ENCODE measurements around the gene OSBPL10. TPM values are rescaled to one million over a fixed set of nuclear protein-coding genes. Genes with fewer than 3 reads are reported as not detected.
"Not testable (repeated sequence)": the region's sequence is repeated elsewhere in the genome, so short reads cannot be mapped to it uniquely, and the experiment has no call there.

The OSBPL10 gene
- total RNA-seq, 2 donors from 2014 or later: 4.2 to 8.2 TPM

DNA sequence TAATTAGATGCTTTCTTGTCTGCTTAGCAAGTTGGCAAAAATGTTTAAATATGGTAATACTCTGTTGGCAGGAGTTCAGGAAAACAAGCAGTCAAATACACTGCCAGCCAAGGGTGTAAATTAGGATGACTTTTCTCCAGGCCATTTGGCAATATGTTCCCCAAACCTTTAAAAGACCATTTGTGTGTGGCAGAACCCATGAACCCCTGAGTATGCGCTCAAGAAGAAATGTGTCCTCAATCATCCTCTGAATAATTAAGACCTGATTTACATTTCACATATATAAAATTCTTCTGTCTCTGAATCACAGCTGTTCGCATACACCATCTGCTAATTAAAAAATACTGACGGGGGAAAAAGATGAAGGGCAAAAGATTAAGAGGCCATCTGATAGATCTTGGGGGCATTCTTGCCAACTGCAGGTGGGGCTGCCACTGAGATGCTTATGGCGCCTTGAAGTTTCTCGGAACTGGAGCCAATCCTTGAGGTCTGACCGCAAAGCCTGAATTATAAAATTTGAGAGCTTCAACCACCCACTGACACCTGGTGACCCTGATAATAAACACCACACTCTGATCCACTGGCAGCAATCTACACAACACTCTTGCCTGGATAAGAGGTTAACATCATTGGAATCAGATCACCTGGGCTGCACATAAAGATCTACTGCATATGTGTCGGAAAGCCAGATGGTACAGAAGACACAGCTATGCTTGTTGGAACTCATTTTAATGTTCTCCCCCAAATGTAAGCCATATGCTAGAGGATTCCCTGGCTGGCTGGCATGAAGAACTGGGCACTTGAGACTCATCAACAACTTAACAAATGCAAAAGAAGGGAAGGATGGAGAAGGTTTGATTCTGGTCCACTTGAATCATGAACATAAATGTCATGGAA, 190.6 kb downstream of the OSBPL10 start:
- Histone ChIP-seq H3K36me3 (no peaks in the 10 kb centered on the region), H3K4me3 (no peak overlapping the region), H3K4me1 (no peaks in the 10 kb centered on the region), H3K27ac (no peak overlapping the region), H3K27me3 (no peaks in the 10 kb centered on the region), H3K9me3 (no peaks in the 10 kb centered on the region)
- DNase-seq (ENCODE audit: low spot score): no peak
- TF ChIP-seq, protein P1, sequence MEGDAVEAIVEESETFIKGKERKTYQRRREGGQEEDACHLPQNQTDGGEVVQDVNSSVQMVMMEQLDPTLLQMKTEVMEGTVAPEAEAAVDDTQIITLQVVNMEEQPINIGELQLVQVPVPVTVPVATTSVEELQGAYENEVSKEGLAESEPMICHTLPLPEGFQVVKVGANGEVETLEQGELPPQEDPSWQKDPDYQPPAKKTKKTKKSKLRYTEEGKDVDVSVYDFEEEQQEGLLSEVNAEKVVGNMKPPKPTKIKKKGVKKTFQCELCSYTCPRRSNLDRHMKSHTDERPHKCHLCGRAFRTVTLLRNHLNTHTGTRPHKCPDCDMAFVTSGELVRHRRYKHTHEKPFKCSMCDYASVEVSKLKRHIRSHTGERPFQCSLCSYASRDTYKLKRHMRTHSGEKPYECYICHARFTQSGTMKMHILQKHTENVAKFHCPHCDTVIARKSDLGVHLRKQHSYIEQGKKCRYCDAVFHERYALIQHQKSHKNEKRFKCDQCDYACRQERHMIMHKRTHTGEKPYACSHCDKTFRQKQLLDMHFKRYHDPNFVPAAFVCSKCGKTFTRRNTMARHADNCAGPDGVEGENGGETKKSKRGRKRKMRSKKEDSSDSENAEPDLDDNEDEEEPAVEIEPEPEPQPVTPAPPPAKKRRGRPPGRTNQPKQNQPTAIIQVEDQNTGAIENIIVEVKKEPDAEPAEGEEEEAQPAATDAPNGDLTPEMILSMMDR (IDR thresholded peaks at IDR 0.05): no peak

DNA sequence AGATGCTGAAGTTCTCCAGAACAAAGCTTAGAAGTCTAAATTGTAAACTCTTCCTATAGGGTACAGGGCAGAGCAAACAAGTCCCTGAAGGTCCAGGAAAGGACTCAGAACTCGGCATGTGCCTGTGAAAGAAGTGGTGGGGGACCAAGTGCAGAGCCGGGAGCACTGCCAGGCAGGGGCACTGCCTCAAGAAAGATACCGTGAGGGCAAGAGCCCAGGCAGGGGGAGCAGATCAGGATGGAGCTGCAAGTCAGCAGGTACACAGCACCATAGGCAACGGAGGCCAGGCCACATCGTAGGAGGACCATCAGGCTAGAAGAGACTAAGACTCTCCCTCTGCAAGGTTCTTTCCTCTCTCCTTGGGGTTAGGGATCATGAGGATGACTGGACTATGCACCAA, 191.6 kb downstream of the OSBPL10 start:
- H3K9me3 ChIP-seq: no peaks in the 10 kb centered on the region
- no peaks in the 10 kb centered on the region for H3K27me3 ChIP-seq
- no peak for DNase-seq (ENCODE audit: low spot score)
- no peak overlapping the region for H3K27ac ChIP-seq
- H3K4me3 ChIP-seq: no peak overlapping the region
- H3K36me3 ChIP-seq: no peaks in the 10 kb centered on the region
- no peaks in the 10 kb centered on the region for H3K4me1 ChIP-seq
- TF ChIP-seq, protein P1 (IDR thresholded peaks at IDR 0.05): no peak

DNA sequence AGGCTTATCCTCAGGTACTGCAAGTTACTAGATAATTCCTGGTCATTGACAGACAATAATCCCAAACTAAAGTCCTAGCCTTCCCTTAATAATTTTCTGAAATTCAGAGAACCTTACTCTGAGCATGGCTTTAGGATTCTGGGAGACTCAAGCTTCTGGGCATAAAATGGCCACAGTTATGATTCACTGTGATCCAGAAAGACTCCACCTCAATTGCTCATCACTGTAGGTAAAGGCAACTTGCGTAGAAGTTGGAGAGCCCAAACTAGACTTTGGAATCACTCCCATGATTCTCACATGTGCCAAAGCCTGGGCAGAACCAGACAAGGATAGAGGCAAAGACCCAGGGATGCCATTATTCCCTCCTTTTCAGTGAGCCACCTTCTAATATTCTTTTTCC, 195.3 kb downstream of the OSBPL10 start:
- H3K4me1 ChIP-seq: no peaks in the 10 kb centered on the region
- H3K36me3 ChIP-seq: no peaks in the 10 kb centered on the region
- TF ChIP-seq, protein P1 (IDR thresholded peaks at IDR 0.05): no peak
- no peaks in the 10 kb centered on the region for H3K27me3 ChIP-seq
- DNase-seq (ENCODE audit: low spot score): no peak
- H3K27ac ChIP-seq: no peak overlapping the region
- H3K9me3 ChIP-seq: no peaks in the 10 kb centered on the region
- H3K4me3 ChIP-seq: no peak overlapping the region

DNA sequence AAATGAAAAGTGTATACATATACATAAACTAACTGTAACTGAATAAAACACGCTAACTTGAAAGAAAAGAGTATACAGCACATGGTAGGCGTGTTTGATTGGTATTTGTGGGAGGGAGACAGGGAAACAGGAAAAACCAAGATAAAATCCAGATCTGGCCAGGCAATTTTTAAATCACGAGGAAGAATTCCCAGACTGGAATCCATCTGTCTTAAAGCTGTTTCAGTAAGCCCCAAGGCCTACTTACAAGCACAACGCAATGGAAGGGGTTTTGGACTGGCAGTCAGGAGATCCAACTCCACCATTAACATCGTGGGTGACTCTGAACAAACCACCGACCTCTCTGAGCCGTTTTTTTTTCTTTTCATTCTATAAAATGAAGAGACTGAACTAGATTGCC, 195.8 kb downstream of the OSBPL10 start:
- DNase-seq (ENCODE audit: low spot score): no peak

DNA sequence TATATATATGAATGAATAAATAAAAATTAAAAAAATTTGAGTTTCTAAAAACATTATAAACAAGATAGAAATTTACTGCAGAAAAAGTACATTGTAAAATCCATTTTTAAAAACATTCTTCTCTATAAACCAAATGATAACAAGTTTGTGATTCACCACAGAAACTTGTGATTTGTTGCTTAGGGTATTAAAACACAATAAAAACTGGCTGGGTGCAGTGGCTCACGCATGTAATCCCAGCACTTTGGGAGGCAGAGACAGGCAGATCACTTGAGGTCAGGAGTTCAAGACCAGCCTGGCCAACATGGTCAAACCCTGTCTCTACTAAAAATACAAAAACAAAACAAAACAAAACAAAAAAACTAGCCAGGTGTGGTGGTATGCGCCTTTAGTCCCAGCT, 197.2 kb downstream of the OSBPL10 start:
- H3K9me3 ChIP-seq; H3K36me3 ChIP-seq; H3K4me1 ChIP-seq; H3K27ac ChIP-seq; H3K4me3 ChIP-seq; DNase-seq (ENCODE audit: low spot score); H3K27me3 ChIP-seq: not testable (repeated sequence)

More for the DNA sequence above, 195.8 kb downstream of the OSBPL10 start:
- Histone ChIP-seq H3K4me1 (no peaks in the 10 kb centered on the region), H3K4me3 (no peak overlapping the region), H3K27ac (no peak overlapping the region), H3K36me3 (no peaks in the 10 kb centered on the region), H3K27me3 (no peaks in the 10 kb centered on the region), H3K9me3 (no peaks in the 10 kb centered on the region)
- TF ChIP-seq, protein P1 (IDR thresholded peaks at IDR 0.05): no peak

DNA sequence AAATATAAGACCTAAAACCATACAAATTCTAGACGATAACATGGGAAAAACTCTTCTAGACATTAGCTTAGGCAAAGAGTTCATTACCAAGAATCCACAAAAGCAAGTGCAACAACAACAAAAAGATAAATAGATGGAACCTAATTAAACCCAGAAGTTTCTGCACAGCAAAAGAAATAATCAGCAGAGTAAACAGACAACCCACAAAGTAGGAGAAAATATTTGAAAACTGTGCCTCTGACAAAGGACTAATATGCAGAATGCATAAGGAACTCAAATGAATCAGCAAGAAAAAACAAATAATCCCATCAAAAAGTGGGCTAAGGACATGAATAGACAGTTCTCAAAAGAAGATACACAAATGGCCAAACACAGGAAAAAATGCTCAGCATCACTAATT, 198.8 kb downstream of the OSBPL10 start:
- H3K4me1 ChIP-seq; H3K27me3 ChIP-seq; H3K9me3 ChIP-seq; H3K27ac ChIP-seq; DNase-seq (ENCODE audit: low spot score); H3K36me3 ChIP-seq; H3K4me3 ChIP-seq: not testable (repeated sequence)

DNA sequence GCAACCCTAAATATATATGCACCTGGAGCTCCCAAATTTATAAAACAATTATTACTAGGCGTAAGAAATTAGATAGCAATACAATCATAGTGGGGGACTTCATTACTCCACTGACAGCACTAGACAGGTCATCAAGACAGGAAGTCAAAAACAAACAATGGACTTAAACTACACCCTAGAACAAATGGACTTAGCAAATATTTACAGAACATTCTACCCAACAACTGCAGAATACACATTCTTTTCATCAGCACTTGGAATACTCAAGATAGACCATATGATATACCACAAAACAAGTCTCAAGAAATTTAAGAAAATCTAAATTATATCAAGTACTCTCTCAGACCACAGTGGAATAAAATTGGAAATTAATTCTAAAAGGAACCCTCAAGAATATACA, 201.5 kb downstream of the OSBPL10 start:
- peaks cover 0 to 3% of the 10 kb centered on the region in 2 donors for H3K4me1 ChIP-seq
- H3K36me3 ChIP-seq: no peaks in the 10 kb centered on the region
- H3K27ac ChIP-seq: no peak overlapping the region
- TF ChIP-seq, protein P1 (IDR thresholded peaks at IDR 0.05): no peak
- no peaks in the 10 kb centered on the region for H3K27me3 ChIP-seq
- peaks cover 0 to 8% of the 10 kb centered on the region in 2 donors for H3K9me3 ChIP-seq
- no peak overlapping the region for H3K4me3 ChIP-seq
- DNase-seq (ENCODE audit: low spot score): no peak

Measured in right atrium auricular region (tissue), 2 donors.